Lower leg skin (tissue), 4 donors: ENCODE measurements around the gene CHST12. TPM values are rescaled to one million over a fixed set of nuclear protein-coding genes. Genes with fewer than 3 reads are reported as not detected.
"Not testable (repeated sequence)": the region's sequence is repeated elsewhere in the genome, so short reads cannot be mapped to it uniquely, and the experiment has no call there.

Experiments
- DNase-seq, 2 donors: peaks; one replicate each; pipeline ENCODE4 v3.0.0-alpha.2; 2019; ENCODE audit warnings: low spot score in 2 of 2
- H3K4me3 ChIP-seq: fragments of 200-600 bp; sonication (generic); 2 replicates; pipeline ENCODE4 v1.5.1; 2017; ENCODE audit warnings: mild to moderate bottlenecking, low read depth; ENCODE audit not compliant: poor library complexity, severe bottlenecking
- POLR2A ChIP-seq, 2 donors: fragments of 450-650 bp; IDR thresholded peaks; one replicate each; pipeline ENCODE4 v1.6.1; 2016 to 2017; ENCODE audit warnings: antibody characterized with exemption in 2 of 2, mild to moderate bottlenecking in 1 of 2, moderate library complexity in 1 of 2
- WGBS, 2 donors: methylation state at CpG; one replicate each; pipeline ENCODE4 v1.1.5; 2018; 5-methylcytosine and 5-hydroxymethylcytosine counted together
- intact Hi-C: fragments of 100-400 bp; cut with DNase I; formaldehyde crosslinking; loops from one replicate; pipeline ENCODE4 v1.15.0; 2023; ENCODE audit warnings: low total_unique reads
- total RNA-seq, 4 donors: library from RNA; depleted of rRNA; stranded (reverse); fragments of >200 nt; gene quantifications; one replicate each; pipeline ENCODE4 v1.1.0, GENCODE V29; 2016
- TF ChIP-seq, protein P1 (sequence below), 3 donors: fragments of 450-650 bp; IDR thresholded peaks; one replicate each; pipeline ENCODE4 v1.5.1; 2016; ENCODE audit warnings: antibody characterized with exemption in 3 of 3, mild to moderate bottlenecking in 3 of 3, moderate library complexity in 2 of 3

CHST12 gene
- total RNA-seq, 4 donors from 2014 or later = 23.7 to 34.3 (median 26.8) TPM

DNA sequence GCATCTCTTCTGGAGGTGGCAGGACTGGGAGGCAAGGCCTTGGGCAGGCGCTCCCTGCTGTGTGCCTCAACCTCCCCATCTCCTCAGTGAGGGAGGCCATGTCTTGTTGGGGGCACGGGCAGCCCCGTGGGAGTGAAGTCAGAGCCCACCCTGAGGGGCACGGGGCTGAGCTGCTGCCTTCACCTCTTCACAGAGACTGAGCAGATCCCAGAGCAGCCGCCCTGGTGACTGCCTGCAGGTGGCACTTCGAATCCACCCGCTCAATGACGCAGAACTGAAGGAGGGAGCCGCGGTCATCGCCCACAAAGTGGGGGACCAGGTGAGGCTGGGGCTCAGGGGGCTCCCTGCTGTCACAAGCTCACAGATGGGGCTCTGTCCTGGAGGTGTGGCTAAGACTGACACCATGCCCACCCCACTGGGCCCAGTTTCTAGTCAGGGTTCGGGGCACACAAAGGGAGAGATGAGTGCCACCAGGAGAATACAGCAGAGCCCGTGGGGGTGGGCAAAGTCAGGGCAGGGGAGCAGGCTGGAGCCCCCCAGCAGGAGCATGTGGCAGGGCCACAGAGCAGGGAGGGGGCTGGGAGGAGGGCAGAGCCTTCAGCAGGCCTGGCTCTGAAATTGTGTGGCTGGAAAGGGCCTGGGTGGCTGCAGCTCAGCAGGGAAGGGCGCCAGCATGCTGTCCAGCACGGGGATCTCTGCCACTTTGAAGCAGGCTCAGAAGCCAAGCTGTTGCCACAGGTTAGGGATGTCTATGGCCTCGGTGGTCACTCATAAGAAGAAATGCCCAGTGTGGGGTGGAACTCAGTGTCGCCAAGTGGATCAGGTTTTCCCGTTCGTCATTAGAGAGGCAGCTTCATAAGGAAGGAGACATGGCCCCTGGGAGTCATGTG is 18.8 kb upstream of the CHST12 start:
- DNase-seq = no peak
- TF ChIP-seq, protein P1, sequence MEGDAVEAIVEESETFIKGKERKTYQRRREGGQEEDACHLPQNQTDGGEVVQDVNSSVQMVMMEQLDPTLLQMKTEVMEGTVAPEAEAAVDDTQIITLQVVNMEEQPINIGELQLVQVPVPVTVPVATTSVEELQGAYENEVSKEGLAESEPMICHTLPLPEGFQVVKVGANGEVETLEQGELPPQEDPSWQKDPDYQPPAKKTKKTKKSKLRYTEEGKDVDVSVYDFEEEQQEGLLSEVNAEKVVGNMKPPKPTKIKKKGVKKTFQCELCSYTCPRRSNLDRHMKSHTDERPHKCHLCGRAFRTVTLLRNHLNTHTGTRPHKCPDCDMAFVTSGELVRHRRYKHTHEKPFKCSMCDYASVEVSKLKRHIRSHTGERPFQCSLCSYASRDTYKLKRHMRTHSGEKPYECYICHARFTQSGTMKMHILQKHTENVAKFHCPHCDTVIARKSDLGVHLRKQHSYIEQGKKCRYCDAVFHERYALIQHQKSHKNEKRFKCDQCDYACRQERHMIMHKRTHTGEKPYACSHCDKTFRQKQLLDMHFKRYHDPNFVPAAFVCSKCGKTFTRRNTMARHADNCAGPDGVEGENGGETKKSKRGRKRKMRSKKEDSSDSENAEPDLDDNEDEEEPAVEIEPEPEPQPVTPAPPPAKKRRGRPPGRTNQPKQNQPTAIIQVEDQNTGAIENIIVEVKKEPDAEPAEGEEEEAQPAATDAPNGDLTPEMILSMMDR (IDR thresholded peaks at IDR 0.05) = no peak
- TF ChIP-seq POLR2A (IDR thresholded peaks at IDR 0.05) = no peak
- H3K4me3 ChIP-seq = no peak overlapping the region
- WGBS, 2 donors = 80 to 86% methylated on average over 19 of the region's 19 CpGs
- intact Hi-C loops = no loop called here

DNA sequence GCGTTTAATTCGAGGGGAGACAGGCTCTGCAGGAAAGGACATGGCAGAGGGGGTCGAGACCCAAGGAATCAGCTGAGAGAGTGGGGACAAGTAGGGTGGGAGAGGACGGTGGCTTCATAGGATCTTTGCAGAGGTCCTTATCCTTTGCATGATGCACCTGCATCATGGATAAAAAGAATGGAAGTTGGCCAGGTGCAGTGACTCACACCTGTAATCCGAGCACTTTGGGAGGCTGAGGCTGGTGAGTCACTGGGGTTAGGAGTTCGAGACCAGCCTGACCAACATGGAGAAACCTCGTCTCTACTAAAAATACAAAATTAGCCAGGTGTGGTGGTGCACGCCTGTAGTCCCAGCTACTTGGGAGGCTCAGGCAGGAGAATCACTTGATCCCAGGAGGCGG is 17.3 kb upstream of the CHST12 start:
- DNase-seq, H3K4me3 ChIP-seq, intact Hi-C loops: not testable (repeated sequence)
- 87 to 92% methylated on average over 9 of the region's 9 CpGs for WGBS, 2 donors

DNA sequence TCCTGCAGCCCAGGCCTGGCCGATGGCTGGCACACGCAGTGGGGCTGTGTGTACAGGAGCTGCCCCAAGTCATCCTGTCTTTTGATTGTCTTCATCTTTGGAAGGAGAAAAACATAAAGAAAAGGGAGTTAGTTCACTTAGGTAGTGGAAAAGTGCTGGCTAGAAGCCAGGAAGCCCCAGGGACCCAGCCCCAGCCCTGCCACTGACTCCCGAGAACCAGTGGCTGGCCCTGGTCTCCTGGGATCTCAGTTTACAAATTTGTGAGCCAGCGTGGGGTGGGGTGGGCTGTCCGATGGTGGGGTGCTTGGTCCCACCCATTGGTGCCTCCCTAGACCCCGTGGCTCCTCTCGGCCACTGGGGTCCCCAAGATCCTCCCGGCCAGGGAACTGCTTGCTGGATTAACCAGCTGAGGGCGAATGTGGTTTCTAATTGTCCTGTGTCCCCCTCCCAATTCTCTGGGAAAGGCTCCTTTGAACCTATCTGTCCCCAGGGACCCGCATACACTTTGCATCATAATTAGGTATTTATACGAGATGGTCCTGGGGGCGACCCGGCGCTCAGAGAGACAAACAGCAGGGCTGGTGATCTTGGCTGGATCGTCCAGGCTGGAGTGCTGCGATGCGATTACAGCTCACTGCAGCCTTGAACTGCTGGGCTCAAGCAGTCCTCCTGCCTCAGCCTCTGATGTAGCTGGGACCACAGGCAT is 16.3 kb upstream of the CHST12 start:
- no peak overlapping the region for H3K4me3 ChIP-seq
- intact Hi-C loops = no loop called here
- DNase-seq = no peak
- TF ChIP-seq POLR2A (IDR thresholded peaks at IDR 0.05) = no peak
- TF ChIP-seq, protein P1 (IDR thresholded peaks at IDR 0.05) = no peak
- 87 to 89% methylated on average over 16 to 17 of the region's 17 CpGs for WGBS, 2 donors

DNA sequence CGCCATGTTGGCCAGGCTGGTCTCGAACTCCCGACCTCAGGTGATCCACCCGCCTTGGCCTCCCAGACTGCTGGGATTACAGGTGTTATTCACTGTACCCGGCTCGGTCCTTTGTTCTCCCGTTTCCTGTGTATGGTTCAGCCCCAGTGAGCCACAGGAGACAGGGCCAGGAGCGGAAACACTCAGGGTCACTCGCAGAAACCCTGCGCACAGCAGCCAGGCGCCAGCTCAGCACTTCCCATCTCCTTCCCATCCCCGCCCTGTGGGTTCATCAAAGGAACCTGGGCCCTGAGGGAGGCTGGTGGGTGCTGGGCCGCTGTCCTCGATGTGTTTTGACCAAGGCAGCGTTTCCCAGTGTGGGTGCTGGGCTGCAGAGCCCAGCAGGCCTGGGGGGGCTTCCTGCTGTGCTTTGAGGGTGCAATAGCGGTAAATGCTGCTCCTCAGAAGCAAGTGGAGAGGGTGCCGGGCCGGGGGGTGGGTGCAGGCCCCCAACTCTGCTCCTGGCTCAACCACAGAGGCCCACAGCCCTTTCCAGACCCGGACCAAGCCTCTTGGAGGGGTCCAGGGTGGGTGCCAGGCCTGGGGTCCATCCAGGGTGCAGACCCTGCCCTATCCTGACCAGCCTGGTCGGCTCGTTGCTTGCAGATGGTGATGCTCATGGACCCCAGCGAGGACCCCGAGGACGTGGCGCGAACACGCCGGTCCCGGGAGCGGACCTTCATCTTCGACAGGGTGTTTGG is 15.3 kb upstream of the CHST12 start:
- no peak for DNase-seq
- no peak overlapping the region for H3K4me3 ChIP-seq
- intact Hi-C loops = no loop called here
- TF ChIP-seq, protein P1 (IDR thresholded peaks at IDR 0.05) = no peak
- TF ChIP-seq POLR2A (IDR thresholded peaks at IDR 0.05) = no peak
- WGBS, 2 donors = 91 to 92% methylated on average over 31 of the region's 31 CpGs

DNA sequence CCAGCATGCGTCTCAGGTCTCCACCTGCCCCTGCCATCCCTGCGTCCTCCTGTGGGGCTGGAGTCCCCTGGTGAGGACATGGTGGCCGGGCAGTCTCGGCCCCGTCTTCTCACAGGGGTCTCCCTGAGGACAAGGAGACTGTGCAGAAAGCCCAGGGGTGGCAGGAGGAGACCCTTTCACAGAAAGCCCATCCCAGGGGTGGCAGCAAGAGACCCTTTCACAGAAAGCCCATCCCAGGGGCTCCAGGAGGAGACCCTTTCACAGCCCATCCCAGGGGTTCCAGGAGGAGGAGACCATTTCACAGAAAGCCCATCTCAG is 14.8 kb upstream of the CHST12 start:
- no peak overlapping the region for H3K4me3 ChIP-seq
- no peak for DNase-seq
- intact Hi-C loops = no loop called here
- WGBS, 2 donors = 95 to 100% methylated on average over 4 to 5 of the region's 5 CpGs
- TF ChIP-seq, protein P1 (IDR thresholded peaks at IDR 0.05) = no peak
- TF ChIP-seq POLR2A (IDR thresholded peaks at IDR 0.05) = no peak

DNA sequence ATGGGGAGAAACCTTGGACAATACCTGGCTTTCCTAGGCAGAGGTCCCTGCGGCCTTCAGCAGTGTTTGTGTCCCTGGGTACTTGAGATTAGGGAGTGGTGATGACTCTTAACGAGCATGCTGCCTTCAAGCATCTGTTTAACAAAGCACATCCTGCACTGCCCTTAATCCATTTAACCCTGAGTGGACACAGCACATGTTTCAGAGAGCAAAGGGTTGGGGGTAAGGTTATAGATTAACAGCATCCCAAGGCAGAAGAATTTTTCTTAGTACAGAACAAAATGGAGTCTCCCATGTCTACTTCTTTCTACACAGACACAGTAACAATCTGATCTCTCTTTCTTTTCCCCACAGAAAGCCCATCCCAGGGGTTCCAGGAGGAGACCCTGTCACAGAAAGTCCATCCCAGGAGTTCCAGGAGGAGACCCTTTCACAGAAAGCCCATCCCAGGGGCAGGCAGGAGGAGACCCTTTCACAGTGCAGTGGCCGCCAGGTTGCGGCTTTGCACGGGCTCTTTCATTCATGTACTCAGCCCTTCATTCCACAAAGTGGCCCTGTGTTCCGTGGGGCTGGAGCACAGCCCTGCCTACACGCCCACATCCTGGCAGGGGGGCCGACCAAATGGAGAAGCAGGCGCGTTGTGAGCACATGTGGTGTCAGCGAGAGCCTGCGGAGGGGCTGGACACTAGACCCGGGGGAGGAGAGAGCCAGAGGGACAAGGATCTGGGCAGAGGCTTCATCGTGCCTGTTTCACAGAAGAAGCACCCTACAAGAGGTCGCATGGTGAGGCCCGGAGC is 13.2 kb upstream of the CHST12 start:
- intact Hi-C loops, H3K4me3 ChIP-seq, DNase-seq: not testable (repeated sequence)
- 46 to 53% methylated on average over 16 of the region's 16 CpGs for WGBS, 2 donors
